ENCODE measurements around the gene GOSR1.
"Not testable (repeated sequence)": the region's sequence is repeated elsewhere in the genome, so short reads cannot be mapped to it uniquely, and the experiment has no call there.

Gene GOSR1

GRCh38 chr17:30574309-30574708 is 97.1 kb downstream of the GOSR1 start:
- H3K27me3 ChIP-seq (ENCODE audit: control insufficient read depth, insufficient read depth, low read length, poor library complexity, severe bottlenecking); H3K4me3 ChIP-seq (ENCODE audit: insufficient read depth, low read depth, low read length); H3K27ac ChIP-seq (ENCODE audit: insufficient read depth, low read depth, low read length, poor library complexity, severe bottlenecking); H3K9me3 ChIP-seq (ENCODE audit: control insufficient read depth, low read length); H3K36me3 ChIP-seq (ENCODE audit: control insufficient read depth, insufficient read depth, low read length); H3K4me1 ChIP-seq (ENCODE audit: control insufficient read depth, insufficient read depth, low read length): not testable (repeated sequence)
- 85% methylated on average over 8 to 9 of the region's 9 CpGs for WGBS, 2 experiments

- H3K9me3 ChIP-seq (ENCODE audit: control insufficient read depth, low read length); H3K4me1 ChIP-seq (ENCODE audit: control insufficient read depth, insufficient read depth, low read length); H3K36me3 ChIP-seq (ENCODE audit: control insufficient read depth, insufficient read depth, low read length); H3K27me3 ChIP-seq (ENCODE audit: control insufficient read depth, insufficient read depth, low read length, poor library complexity, severe bottlenecking); H3K27ac ChIP-seq (ENCODE audit: insufficient read depth, low read depth, low read length, poor library complexity, severe bottlenecking); H3K4me3 ChIP-seq (ENCODE audit: insufficient read depth, low read depth, low read length): not testable (repeated sequence)
- 87 to 97% methylated on average over 7 to 9 of the region's 10 CpGs for WGBS, 2 experiments
Measured at GRCh38 chr17:30574806-30575205, 97.6 kb downstream of the GOSR1 start.

GRCh38 chr17:30575648-30576325 is 98.6 kb downstream of the GOSR1 start:
- not testable (repeated sequence) for H3K27me3 ChIP-seq (ENCODE audit: control insufficient read depth, insufficient read depth, low read length, poor library complexity, severe bottlenecking); H3K4me1 ChIP-seq (ENCODE audit: control insufficient read depth, insufficient read depth, low read length); H3K4me3 ChIP-seq (ENCODE audit: insufficient read depth, low read depth, low read length); H3K27ac ChIP-seq (ENCODE audit: insufficient read depth, low read depth, low read length, poor library complexity, severe bottlenecking); H3K9me3 ChIP-seq (ENCODE audit: control insufficient read depth, low read length); H3K36me3 ChIP-seq (ENCODE audit: control insufficient read depth, insufficient read depth, low read length)
- WGBS, 2 experiments, result 93 to 94% methylated on average over 17 of the region's 17 CpGs

GRCh38 chr17:30576326-30576861 is 99.2 kb downstream of the GOSR1 start:
- WGBS, 2 experiments, result 90 to 91% methylated on average over 30 of the region's 30 CpGs
- H3K4me3 ChIP-seq (ENCODE audit: insufficient read depth, low read depth, low read length), result no peak overlapping the region
- H3K27me3 ChIP-seq (ENCODE audit: control insufficient read depth, insufficient read depth, low read length, poor library complexity, severe bottlenecking), result no peaks in the 10 kb centered on the region
- no peaks in the 10 kb centered on the region for H3K4me1 ChIP-seq (ENCODE audit: control insufficient read depth, insufficient read depth, low read length)
- H3K9me3 ChIP-seq (ENCODE audit: control insufficient read depth, low read length), result no peaks in the 10 kb centered on the region
- no peaks in the 10 kb centered on the region for H3K36me3 ChIP-seq (ENCODE audit: control insufficient read depth, insufficient read depth, low read length)
- H3K27ac ChIP-seq (ENCODE audit: insufficient read depth, low read depth, low read length, poor library complexity, severe bottlenecking), result no peak overlapping the region
